SK-N-SH (cell line): Measurements from ENCODE around the gene TBXA2R. TPM values are rescaled to one million over a fixed set of nuclear protein-coding genes. Genes with fewer than 3 reads are reported as not detected.
A peak's percentile ranks its signal among the peaks of the same experiment; 100 is the strongest.

ENCODE experiments used
- CTCF ChIA-PET: fragments of 300-600, 350-600 bp; formaldehyde crosslinking; extraction: SDS; loops from one replicate; lab custom pipeline; 2021; lab: Yijun Ruan, JAX
- POLR2A ChIA-PET: fragments of 350-600 bp; sonication (Branson Sonifier 250); formaldehyde crosslinking; extraction: SDS; loops from one replicate; lab custom pipeline; 2020; ENCODE audit warnings: antibody characterized with exemption, inconsistent platforms; lab: Yijun Ruan, JAX
- DNase-seq: peaks from one replicate; pipeline ENCODE4 v3.0.0; 2012
- H2AFZ ChIP-seq: fragments of 200-600 bp; sonication (generic); 2 replicates; pipeline ENCODE4 v1.8.1; 2016; ENCODE audit warnings: antibody characterized with exemption, mild to moderate bottlenecking, low read depth
- H3F3A ChIP-seq: fragments of 200-600 bp; sonication (generic); replicated peaks from 2 replicates; pipeline ENCODE3; 2016; ENCODE audit warnings: antibody characterized with exemption, mild to moderate bottlenecking; ENCODE audit not compliant: insufficient read depth
- H3K27ac ChIP-seq, 2 experiments: fragments of 200-500 bp in 1 of 2; fragments of 200-600 bp in 1 of 2; sonication (Bioruptor generic) in 1 of 2; sonication (generic), shearing (Covaris generic) in 1 of 2; 2 replicates each; pipeline versions ENCODE4 v1.5.1 to v1.6.1; 2014 to 2016; ENCODE audit warnings: low read depth in 2 of 2, inconsistent platforms in 1 of 2, low read length in 1 of 2, mild to moderate bottlenecking in 1 of 2, mixed read lengths in 1 of 2
- H3K27me3 ChIP-seq: fragments of 200-600 bp; sonication (generic), shearing (Covaris generic); 2 replicates; pipeline ENCODE4 v1.6.1; 2016; ENCODE audit warnings: mixed run types; ENCODE audit not compliant: insufficient read depth
- H3K36me3 ChIP-seq, 2 experiments: fragments of 200-500 bp in 1 of 2; fragments of 200-600 bp in 1 of 2; sonication (Bioruptor generic) in 1 of 2; sonication (generic) in 1 of 2; replicated peaks in 1 of 2; 2 replicates each; pipeline versions ENCODE3 to v1.5.1; 2014 to 2016; ENCODE audit warnings: low read length in 1 of 2, mild to moderate bottlenecking in 1 of 2; ENCODE audit not compliant: insufficient read depth in 2 of 2, control insufficient read depth in 1 of 2
- H3K4me1 ChIP-seq, 2 experiments: fragments of 200-500 bp in 1 of 2; fragments of 200-600 bp in 1 of 2; sonication (Bioruptor generic) in 1 of 2; sonication (generic), shearing (Covaris generic) in 1 of 2; 2 replicates each; pipeline versions ENCODE4 v1.5.1 to v1.6.1; 2014 to 2016; ENCODE audit warnings: low read depth in 1 of 2, low read length in 1 of 2, mixed run types in 1 of 2; ENCODE audit not compliant: insufficient read depth in 2 of 2, control insufficient read depth in 1 of 2
- H3K4me2 ChIP-seq: fragments of 200-600 bp; sonication (generic), shearing (Covaris generic); 2 replicates; pipeline ENCODE4 v1.6.1; 2017; ENCODE audit warnings: mixed run types
- H3K4me3 ChIP-seq, 2 experiments: fragments of 200-500 bp in 1 of 2; fragments of 200-600 bp in 1 of 2; sonication (Bioruptor generic) in 1 of 2; sonication (generic), shearing (Covaris generic) in 1 of 2; 2 replicates each; pipeline versions ENCODE4 v1.5.1 to v1.8.1; 2014 to 2016; ENCODE audit warnings: low read depth in 2 of 2, inconsistent platforms in 1 of 2, low read length in 1 of 2, mild to moderate bottlenecking in 1 of 2, mixed read lengths in 1 of 2, moderate library complexity in 1 of 2
- H3K79me2 ChIP-seq: fragments of 200-600 bp; sonication (generic); 2 replicates; pipeline ENCODE4 v1.8.1; 2017; ENCODE audit warnings: mild to moderate bottlenecking; ENCODE audit not compliant: insufficient read depth
- H3K9ac ChIP-seq: fragments of 200-600 bp; sonication (generic); 2 replicates; pipeline ENCODE4 v1.6.1; 2017; ENCODE audit warnings: mixed run types
- H3K9me2 ChIP-seq: fragments of 200-600 bp; sonication (generic); 2 replicates; pipeline ENCODE4 v1.6.1; 2017; ENCODE audit warnings: mixed run types
- H3K9me3 ChIP-seq: fragments of 200-600 bp; sonication (generic); 2 replicates; pipeline ENCODE4 v1.6.1; 2017; ENCODE audit warnings: mixed run types, mild to moderate bottlenecking, moderate library complexity
- H4K20me1 ChIP-seq: fragments of 200-600 bp; sonication (generic); 2 replicates; pipeline ENCODE4 v1.6.1; 2017; ENCODE audit warnings: mild to moderate bottlenecking, mixed run types; ENCODE audit not compliant: insufficient read depth
- EZH2phosphoT487 ChIP-seq: fragments of 200-600 bp; sonication (generic); IDR thresholded peaks from 2 replicates; pipeline ENCODE4 v1.6.1; 2017; ENCODE audit warnings: low read depth, mixed run types, mild to moderate bottlenecking, antibody characterized with exemption, moderate library complexity, borderline replicate concordance
- FOSL2 ChIP-seq: IDR thresholded peaks from 2 replicates; pipeline ENCODE4 v1.4.0; 2012; ENCODE audit warnings: low read depth, mild to moderate bottlenecking, moderate library complexity, borderline replicate concordance
- MXI1 ChIP-seq: IDR thresholded peaks from 2 replicates; pipeline ENCODE4 v1.6.1; 2012; ENCODE audit warnings: mild to moderate bottlenecking, low read depth, low read length, improper control_type of control experiment
- TEAD4 ChIP-seq: IDR thresholded peaks from 2 replicates; pipeline ENCODE4 v1.4.0; 2012; ENCODE audit warnings: mild to moderate bottlenecking, borderline replicate concordance; ENCODE audit not compliant: insufficient read depth
- YY1 ChIP-seq: IDR thresholded peaks from 2 replicates; pipeline ENCODE4 v1.4.0; 2012; ENCODE audit warnings: low read depth, mild to moderate bottlenecking
- WGBS: methylation state at CpG from one replicate; pipeline ENCODE4 v1.1.6; 2017; ENCODE audit warnings: low lambda C conversion rate; 5-methylcytosine and 5-hydroxymethylcytosine counted together
- polyA plus RNA-seq, 3 experiments: library from polyadenylated mRNA; depleted of rRNA; stranded (reverse); fragments of >200 nt; gene quantifications; 2 replicates each; pipeline ENCODE4 v1.2.3, GENCODE V29; 2012
- TF ChIP-seq, protein P1 (sequence below): fragments of 200-600 bp; sonication (generic); IDR thresholded peaks from 2 replicates; pipeline ENCODE4 v1.6.1; 2017; ENCODE audit warnings: antibody characterized with exemption, mild to moderate bottlenecking, moderate library complexity

TBXA2R gene
- polyA plus RNA-seq, 1 of the 3 experiments (the other 2 are of a cell fraction) = 0.92 TPM

- TF ChIP-seq YY1 (no peak), MXI1 (no peak), TEAD4 (no peak)
- TF ChIP-seq, all 33 proteins: peak for 0
Measured at GRCh38 chr19:3603121-3603811, 3.4 kb downstream of the TBXA2R start (continued).

DNA sequence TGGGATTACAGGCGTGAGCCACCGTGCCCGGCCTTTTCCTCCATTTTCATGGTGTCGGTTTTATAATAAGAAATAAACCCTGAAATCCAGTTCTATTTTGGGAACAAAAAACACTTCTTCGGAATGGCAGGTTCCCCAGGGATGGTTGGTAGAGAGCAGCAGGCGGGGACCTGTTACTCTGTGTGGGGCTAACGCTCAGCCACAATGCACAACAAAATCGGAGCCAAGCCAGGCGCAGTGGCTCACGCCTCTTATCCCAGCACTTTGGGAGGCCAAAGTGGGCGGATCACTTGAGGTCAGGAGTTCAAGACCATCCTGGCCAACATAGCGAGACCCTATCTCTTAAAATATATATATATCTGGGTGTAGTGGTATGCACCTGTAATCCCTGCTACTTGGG, 5.7 kb downstream of the TBXA2R start:
- H3K79me2 ChIP-seq = no peaks in the 10 kb centered on the region
- H3K9ac ChIP-seq = no peak overlapping the region
- H2AFZ ChIP-seq = no peak overlapping the region
- no peak overlapping the region for H3K4me2 ChIP-seq
- no peaks in the 10 kb centered on the region for H4K20me1 ChIP-seq
- no peak overlapping the region for H3K27ac ChIP-seq
- DNase-seq = no peak
- ChIA-PET POLR2A (no interaction called here), CTCF (interaction anchor here (0.6 to 1.8 kb wide), 3 partner anchors 8 to 585 kb away, joined by 3 to 4 read pairs (median 3); no protein-coding TSS in a partner anchor)
- H3K4me3 ChIP-seq = no peak overlapping the region
- 88% methylated on average over 12 of the region's 12 CpGs for WGBS
- H3K9me3 ChIP-seq = no peaks in the 10 kb centered on the region
- no peaks in the 10 kb centered on the region for H3K27me3 ChIP-seq
- no peaks in the 10 kb centered on the region for H3F3A ChIP-seq
- peaks cover 0 to 2% of the 10 kb centered on the region in 2 experiments; a peak in 1 of 4 replicates for H3K4me1 ChIP-seq
- TF ChIP-seq FOSL2 = no peak
- H3K36me3 ChIP-seq = no peaks in the 10 kb centered on the region
- no peaks in the 10 kb centered on the region for H3K9me2 ChIP-seq

GRCh38 chr19:3599776-3600187, 6.9 kb downstream of the TBXA2R start:
- no peaks in the 10 kb centered on the region for H3K79me2 ChIP-seq
- no peaks in the 10 kb centered on the region for H3F3A ChIP-seq
- ChIA-PET CTCF (no interaction called here), POLR2A (no interaction called here)
- H4K20me1 ChIP-seq = no peaks in the 10 kb centered on the region
- H3K27ac ChIP-seq = no peak overlapping the region
- peak; percentile 72 for DNase-seq
- no peak overlapping the region for H3K4me3 ChIP-seq
- TF ChIP-seq, protein P1, sequence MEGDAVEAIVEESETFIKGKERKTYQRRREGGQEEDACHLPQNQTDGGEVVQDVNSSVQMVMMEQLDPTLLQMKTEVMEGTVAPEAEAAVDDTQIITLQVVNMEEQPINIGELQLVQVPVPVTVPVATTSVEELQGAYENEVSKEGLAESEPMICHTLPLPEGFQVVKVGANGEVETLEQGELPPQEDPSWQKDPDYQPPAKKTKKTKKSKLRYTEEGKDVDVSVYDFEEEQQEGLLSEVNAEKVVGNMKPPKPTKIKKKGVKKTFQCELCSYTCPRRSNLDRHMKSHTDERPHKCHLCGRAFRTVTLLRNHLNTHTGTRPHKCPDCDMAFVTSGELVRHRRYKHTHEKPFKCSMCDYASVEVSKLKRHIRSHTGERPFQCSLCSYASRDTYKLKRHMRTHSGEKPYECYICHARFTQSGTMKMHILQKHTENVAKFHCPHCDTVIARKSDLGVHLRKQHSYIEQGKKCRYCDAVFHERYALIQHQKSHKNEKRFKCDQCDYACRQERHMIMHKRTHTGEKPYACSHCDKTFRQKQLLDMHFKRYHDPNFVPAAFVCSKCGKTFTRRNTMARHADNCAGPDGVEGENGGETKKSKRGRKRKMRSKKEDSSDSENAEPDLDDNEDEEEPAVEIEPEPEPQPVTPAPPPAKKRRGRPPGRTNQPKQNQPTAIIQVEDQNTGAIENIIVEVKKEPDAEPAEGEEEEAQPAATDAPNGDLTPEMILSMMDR = peak; percentile 33
- no peak for TF ChIP-seq EZH2phosphoT487
- no peak overlapping the region for H3K9ac ChIP-seq
- no peak overlapping the region for H2AFZ ChIP-seq
- no peaks in the 10 kb centered on the region for H3K36me3 ChIP-seq
- H3K27me3 ChIP-seq = no peaks in the 10 kb centered on the region
- no peak overlapping the region for H3K4me2 ChIP-seq
- H3K4me1 ChIP-seq = no peaks in the 10 kb centered on the region
- H3K9me3 ChIP-seq = no peaks in the 10 kb centered on the region
- WGBS = 87% methylated on average over 7 of the region's 28 CpGs
- H3K9me2 ChIP-seq = no peaks in the 10 kb centered on the region
